GM10266 (cell line): ENCODE results near the gene C1QTNF3.

Experiments
- DNase-seq: peaks from one replicate; pipeline ENCODE4 v3.0.0; 2012; ENCODE audit errors: extremely low spot score
- CTCF ChIP-seq: IDR thresholded peaks from 2 replicates; pipeline ENCODE4 v1.5.1; 2012; ENCODE audit warnings: mild to moderate bottlenecking, low read depth; ENCODE audit not compliant: control insufficient read depth, insufficient read depth; ENCODE audit errors: missing control alignments

C1QTNF3 gene

GRCh38 chr5:34026089-34026761, 16.8 kb downstream of the C1QTNF3 start:
- DNase-seq, result no peak
- TF ChIP-seq CTCF, result no peak

GRCh38 chr5:34022121-34022705, 20.8 kb downstream of the C1QTNF3 start:
- DNase-seq, result no peak
- TF ChIP-seq CTCF, result no peak

- DNase-seq, result no peak
- TF ChIP-seq CTCF, result no peak
Observed at GRCh38 chr5:34021334-34021733, 21.7 kb downstream of the C1QTNF3 start.

- no peak for TF ChIP-seq CTCF
- DNase-seq, result no peak
Observed at GRCh38 chr5:34020726-34021125, 22.3 kb downstream of the C1QTNF3 start.

GRCh38 chr5:34017254-34017653, 25.8 kb downstream of the C1QTNF3 start:
- DNase-seq, result no peak
- no peak for TF ChIP-seq CTCF

- TF ChIP-seq CTCF, result no peak
- DNase-seq, result no peak
Observed at GRCh38 chr5:34016750-34017149, 26.3 kb downstream of the C1QTNF3 start.

- DNase-seq, result no peak
- no peak for TF ChIP-seq CTCF
Observed at GRCh38 chr5:34016222-34016621, 26.8 kb downstream of the C1QTNF3 start.
